ENCODE measurements around the gene ABL1. TPM values are rescaled to one million over a fixed set of nuclear protein-coding genes. Genes with fewer than 3 reads are reported as not detected.

The ABL1 gene
- total RNA-seq, 1 donor from 2014 or later: 91.0 TPM

- Mint-ChIP-seq H3K4me1 (peaks cover 18% of the 10 kb centered on the region), H3K27me3 (ENCODE audit: low read depth) (peaks cover 61% of the 10 kb centered on the region), H3K36me3 (ENCODE audit: low read depth) (no peaks in the 10 kb centered on the region), H3K27ac (ENCODE audit: unreplicated experiment) (no peak overlapping the region), H3K4me3 (no peak overlapping the region), H3K9me3 (no peaks in the 10 kb centered on the region)
- DNase-seq (ENCODE audit: low read depth, low spot score): no peak
- no peak for TF ChIP-seq CTCF (conservative IDR thresholded peaks at IDR 0.05)
Observed at GRCh38 chr9:130934702-130935647, 99.9 kb downstream of the ABL1 start.

- Mint-ChIP-seq H3K36me3 (ENCODE audit: low read depth) (no peaks in the 10 kb centered on the region), H3K4me3 (peak overlapping the region; percentile 27), H3K9me3 (no peaks in the 10 kb centered on the region), H3K27me3 (ENCODE audit: low read depth) (peaks cover 69% of the 10 kb centered on the region), H3K4me1 (peaks cover 18% of the 10 kb centered on the region), H3K27ac (ENCODE audit: unreplicated experiment) (no peak overlapping the region)
- no peak for DNase-seq (ENCODE audit: low read depth, low spot score)
- TF ChIP-seq CTCF (conservative IDR thresholded peaks at IDR 0.05): no peak
Observed at GRCh38 chr9:130935648-130936271, 100.7 kb downstream of the ABL1 start.

- peak; percentile 28 for DNase-seq (ENCODE audit: low read depth, low spot score)
- Mint-ChIP-seq H3K4me1 (peaks cover 18% of the 10 kb centered on the region), H3K27ac (ENCODE audit: unreplicated experiment) (no peak overlapping the region), H3K4me3 (peak overlapping the region; percentile 47), H3K36me3 (ENCODE audit: low read depth) (no peaks in the 10 kb centered on the region), H3K27me3 (ENCODE audit: low read depth) (peaks cover 74% of the 10 kb centered on the region), H3K9me3 (no peaks in the 10 kb centered on the region)
- TF ChIP-seq CTCF (conservative IDR thresholded peaks at IDR 0.05): no peak
Observed at GRCh38 chr9:130936285-130937117, 101.4 kb downstream of the ABL1 start.

Other genes with a start within 250 kb of the ABL1 start
- 2.2 and 2.5 TPM in 2 replicates for gene PRDM12, start 170.7 kb upstream of the ABL1 start, total RNA-seq
- 98.8 and 103 TPM in 2 replicates for gene EXOSC2, start 141.5 kb upstream of the ABL1 start, total RNA-seq
- not detected in 2 replicates for gene QRFP, start 61.6 kb downstream of the ABL1 start, total RNA-seq
- 0.23 and 0.45 TPM in 2 replicates for gene FIBCD1, start 104.0 kb downstream of the ABL1 start, total RNA-seq
- 2.8 and 4.0 TPM in 2 replicates for gene LAMC3, start 173.9 kb downstream of the ABL1 start, total RNA-seq